Right atrium auricular region (tissue), 2 donors: Measurements from ENCODE around the gene PATL2. TPM values are rescaled to one million over a fixed set of nuclear protein-coding genes. Genes with fewer than 3 reads are reported as not detected.

Experiments used
- DNase-seq: peaks from one replicate; pipeline ENCODE4 v3.0.0-alpha.2; 2019; ENCODE audit warnings: low spot score
- H3K27ac ChIP-seq, 2 donors: fragments of 200-600 bp; sonication (generic); 1 replicate in 1 of 2; 2 replicates in 1 of 2; pipeline ENCODE4 v1.5.1; 2016 to 2019
- H3K27me3 ChIP-seq, 2 donors: fragments of 200-600 bp; sonication (generic); one replicate each; pipeline versions ENCODE4 v1.5.1 to v1.6.0; 2017 to 2019
- H3K36me3 ChIP-seq: fragments of 200-600 bp; sonication (generic); one replicate; pipeline ENCODE4 v1.5.1; 2016
- H3K4me1 ChIP-seq, 2 donors: fragments of 200-600 bp; sonication (generic); one replicate each; pipeline versions ENCODE4 v1.5.1 to v1.6.0; 2017 to 2019
- H3K4me3 ChIP-seq, 2 donors: fragments of 200-600 bp; sonication (generic); 1 replicate in 1 of 2; 2 replicates in 1 of 2; pipeline ENCODE4 v1.5.1; 2017 to 2019; ENCODE audit warnings: mild to moderate bottlenecking in 1 of 2, moderate library complexity in 1 of 2
- H3K9me3 ChIP-seq, 2 donors: fragments of 200-600 bp; sonication (generic); one replicate each; pipeline ENCODE4 v1.5.1; 2019
- CTCF ChIP-seq, 2 donors: fragments of 200-600 bp; sonication (generic); IDR thresholded peaks; one replicate each; pipeline ENCODE4 v1.5.1; 2019; ENCODE audit warnings: antibody characterized with exemption in 2 of 2
- total RNA-seq, 2 donors: library from RNA; depleted of rRNA; stranded (reverse); fragments of >200 nt; gene quantifications; one replicate each; pipeline ENCODE4 v1.1.0, GENCODE V29; 2016

Gene PATL2
- total RNA-seq, 2 donors from 2014 or later = 0.75 to 4.5 TPM

GRCh38 chr15:44719293-44719999 is 8.3 kb upstream of the PATL2 start:
- Histone ChIP-seq H3K27ac (no peak overlapping the region), H3K4me1 (peaks cover 0 to 25% of the 10 kb centered on the region in 2 donors), H3K36me3 (peaks cover 46% of the 10 kb centered on the region)

DNA sequence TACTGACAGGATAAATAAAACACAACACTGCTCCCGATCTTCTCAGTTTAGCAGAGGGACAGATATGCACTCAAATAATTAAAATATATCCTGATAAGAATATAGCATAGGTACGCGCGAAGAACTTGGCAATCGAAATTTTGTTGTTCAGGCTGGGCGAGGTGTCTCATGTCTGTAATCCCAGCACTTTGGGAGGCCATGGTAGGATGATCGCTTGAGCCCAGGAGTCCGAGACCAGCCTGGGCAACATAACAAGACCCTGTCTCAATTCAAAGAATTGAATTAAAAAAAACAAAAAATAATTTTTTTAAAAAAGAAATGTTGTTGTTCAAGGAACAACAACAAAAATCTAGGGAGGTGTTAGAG is 7.8 kb upstream of the PATL2 start:
- Histone ChIP-seq H3K4me1 (peaks cover 0 to 30% of the 10 kb centered on the region in 2 donors), H3K27me3 (no peaks in the 10 kb centered on the region), H3K36me3 (peaks cover 46% of the 10 kb centered on the region), H3K27ac (no peak overlapping the region), H3K9me3 (no peaks in the 10 kb centered on the region), H3K4me3 (no peak overlapping the region)
- DNase-seq = no peak
- no peak for TF ChIP-seq CTCF (IDR thresholded peaks at IDR 0.05)

More at GRCh38 chr15:44719293-44719999, 8.3 kb upstream of the PATL2 start:
- H3K9me3 ChIP-seq = no peaks in the 10 kb centered on the region
- TF ChIP-seq CTCF (IDR thresholded peaks at IDR 0.05) = no peak
- no peak overlapping the region for H3K4me3 ChIP-seq
- no peaks in the 10 kb centered on the region for H3K27me3 ChIP-seq
- no peak for DNase-seq

GRCh38 chr15:44718180-44718926 is 7.2 kb upstream of the PATL2 start:
- no peak for DNase-seq
- no peak for TF ChIP-seq CTCF (IDR thresholded peaks at IDR 0.05)
- Histone ChIP-seq H3K4me3 (no peak overlapping the region), H3K4me1 (peaks cover 0 to 36% of the 10 kb centered on the region in 2 donors), H3K36me3 (peaks cover 46% of the 10 kb centered on the region), H3K9me3 (no peaks in the 10 kb centered on the region), H3K27me3 (no peaks in the 10 kb centered on the region), H3K27ac (no peak overlapping the region)

DNA sequence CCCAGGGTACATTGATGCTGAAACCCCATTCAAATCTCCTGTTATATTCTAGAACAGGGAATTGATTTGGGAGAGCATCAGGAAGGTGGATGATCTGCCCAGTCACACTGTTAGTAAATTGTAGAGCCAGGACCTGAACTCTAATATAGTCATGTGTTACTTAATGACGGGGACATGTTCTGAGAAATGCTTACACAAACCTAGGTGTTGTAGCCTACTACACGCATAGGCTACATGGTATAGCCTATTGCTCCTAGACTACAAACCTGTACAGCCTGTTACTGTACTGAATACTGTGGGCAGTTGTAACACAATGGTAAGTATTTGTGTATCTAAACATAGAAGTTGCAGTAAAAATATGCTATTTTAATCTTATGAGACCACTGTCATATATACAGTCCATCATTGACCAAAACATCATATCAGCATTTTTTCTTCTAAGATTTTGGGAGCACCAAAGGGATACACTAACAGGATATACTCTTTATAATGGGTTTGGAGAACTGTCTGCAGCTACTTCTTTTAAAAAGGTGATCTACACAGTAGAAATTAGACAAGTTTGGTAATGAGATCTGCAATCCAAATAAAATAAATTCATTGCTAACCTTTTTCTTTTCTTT is 6.0 kb upstream of the PATL2 start:
- no peak for DNase-seq
- Histone ChIP-seq H3K4me1 (peaks cover 0 to 41% of the 10 kb centered on the region in 2 donors), H3K27me3 (no peaks in the 10 kb centered on the region), H3K27ac (no peak overlapping the region), H3K9me3 (no peaks in the 10 kb centered on the region), H3K36me3 (peaks cover 46% of the 10 kb centered on the region), H3K4me3 (no peak overlapping the region)
- no peak for TF ChIP-seq CTCF (IDR thresholded peaks at IDR 0.05)

GRCh38 chr15:44715797-44716334 is 4.7 kb upstream of the PATL2 start:
- no peak for TF ChIP-seq CTCF (IDR thresholded peaks at IDR 0.05)
- no peaks in the 10 kb centered on the region for H3K9me3 ChIP-seq
- H3K27ac ChIP-seq = peak overlapping the region; percentile 26 to 63
- H3K4me1 ChIP-seq = peaks cover 0 to 41% of the 10 kb centered on the region in 2 donors
- H3K36me3 ChIP-seq = peaks cover 46% of the 10 kb centered on the region
- H3K27me3 ChIP-seq = no peaks in the 10 kb centered on the region
- no peak for DNase-seq
- H3K4me3 ChIP-seq = no peak overlapping the region
